WI38 (cell line): ENCODE results near the gene ATP6V0E2.

ENCODE experiments used
- H3K4me3 ChIP-seq: 2 replicates; pipeline ENCODE4 v1.5.1; 2011; ENCODE audit warnings: low read depth, mild to moderate bottlenecking, control low read depth, low read length
- TF ChIP-seq, protein P1 (sequence below): IDR thresholded peaks from 2 replicates; pipeline ENCODE4 v1.5.1; 2012; ENCODE audit warnings: low read depth, mild to moderate bottlenecking, control low read depth, low read length

The ATP6V0E2 gene

DNA sequence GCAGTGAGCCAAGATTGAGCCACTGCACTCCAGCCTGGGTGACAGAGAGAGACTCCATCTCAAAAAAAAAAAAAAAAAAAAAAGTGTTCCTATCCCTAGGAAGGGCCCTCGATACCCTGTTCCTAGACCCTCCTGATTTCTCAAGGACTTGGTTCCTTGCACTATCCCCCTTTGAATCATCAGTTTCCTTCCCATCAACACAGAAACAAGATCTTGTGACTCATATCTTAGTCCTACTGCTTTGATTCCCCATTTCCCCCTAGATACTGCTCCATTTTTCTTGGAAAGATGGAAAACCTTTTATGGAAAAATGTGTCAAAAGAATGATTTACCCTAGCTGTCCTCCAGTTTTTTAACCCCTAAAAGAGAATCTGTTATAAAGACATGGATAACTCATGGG lies 37.3 kb upstream of the ATP6V0E2 start:
- H3K4me3 ChIP-seq, result no peak overlapping the region
- TF ChIP-seq, protein P1, sequence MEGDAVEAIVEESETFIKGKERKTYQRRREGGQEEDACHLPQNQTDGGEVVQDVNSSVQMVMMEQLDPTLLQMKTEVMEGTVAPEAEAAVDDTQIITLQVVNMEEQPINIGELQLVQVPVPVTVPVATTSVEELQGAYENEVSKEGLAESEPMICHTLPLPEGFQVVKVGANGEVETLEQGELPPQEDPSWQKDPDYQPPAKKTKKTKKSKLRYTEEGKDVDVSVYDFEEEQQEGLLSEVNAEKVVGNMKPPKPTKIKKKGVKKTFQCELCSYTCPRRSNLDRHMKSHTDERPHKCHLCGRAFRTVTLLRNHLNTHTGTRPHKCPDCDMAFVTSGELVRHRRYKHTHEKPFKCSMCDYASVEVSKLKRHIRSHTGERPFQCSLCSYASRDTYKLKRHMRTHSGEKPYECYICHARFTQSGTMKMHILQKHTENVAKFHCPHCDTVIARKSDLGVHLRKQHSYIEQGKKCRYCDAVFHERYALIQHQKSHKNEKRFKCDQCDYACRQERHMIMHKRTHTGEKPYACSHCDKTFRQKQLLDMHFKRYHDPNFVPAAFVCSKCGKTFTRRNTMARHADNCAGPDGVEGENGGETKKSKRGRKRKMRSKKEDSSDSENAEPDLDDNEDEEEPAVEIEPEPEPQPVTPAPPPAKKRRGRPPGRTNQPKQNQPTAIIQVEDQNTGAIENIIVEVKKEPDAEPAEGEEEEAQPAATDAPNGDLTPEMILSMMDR, result no peak

DNA sequence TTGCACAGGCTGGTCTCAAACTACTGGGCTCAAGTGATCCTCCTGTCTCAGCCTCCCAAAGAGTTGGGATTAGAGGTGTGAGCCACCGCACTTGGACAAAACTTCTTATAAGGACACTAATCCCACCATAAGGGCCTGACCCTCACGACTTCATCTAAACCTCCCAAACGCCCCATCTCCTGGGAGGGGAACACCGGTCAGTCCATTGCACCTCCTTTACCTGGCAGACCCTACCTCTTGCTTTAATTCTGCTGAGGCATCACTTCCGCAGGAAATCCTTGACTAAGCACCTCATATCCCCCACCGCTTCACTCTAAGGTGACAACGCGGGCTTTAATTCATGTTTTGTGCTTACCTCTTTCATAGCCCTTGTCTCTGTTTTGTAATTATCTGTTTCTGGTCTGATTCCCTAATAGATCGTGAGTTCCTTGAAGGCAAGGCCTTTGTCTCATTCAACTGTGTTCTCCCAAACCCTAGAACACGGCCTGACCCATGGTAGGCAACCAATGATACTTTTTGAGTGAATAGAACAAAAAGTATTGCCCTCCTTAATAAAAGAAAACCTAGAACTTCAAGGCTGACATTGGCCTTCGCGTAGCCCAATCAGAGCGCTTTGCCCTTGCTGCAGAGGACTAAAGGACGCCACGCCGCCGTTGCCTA lies 36.1 kb upstream of the ATP6V0E2 start:
- TF ChIP-seq, protein P1, result no peak
- H3K4me3 ChIP-seq, result no peak overlapping the region

DNA sequence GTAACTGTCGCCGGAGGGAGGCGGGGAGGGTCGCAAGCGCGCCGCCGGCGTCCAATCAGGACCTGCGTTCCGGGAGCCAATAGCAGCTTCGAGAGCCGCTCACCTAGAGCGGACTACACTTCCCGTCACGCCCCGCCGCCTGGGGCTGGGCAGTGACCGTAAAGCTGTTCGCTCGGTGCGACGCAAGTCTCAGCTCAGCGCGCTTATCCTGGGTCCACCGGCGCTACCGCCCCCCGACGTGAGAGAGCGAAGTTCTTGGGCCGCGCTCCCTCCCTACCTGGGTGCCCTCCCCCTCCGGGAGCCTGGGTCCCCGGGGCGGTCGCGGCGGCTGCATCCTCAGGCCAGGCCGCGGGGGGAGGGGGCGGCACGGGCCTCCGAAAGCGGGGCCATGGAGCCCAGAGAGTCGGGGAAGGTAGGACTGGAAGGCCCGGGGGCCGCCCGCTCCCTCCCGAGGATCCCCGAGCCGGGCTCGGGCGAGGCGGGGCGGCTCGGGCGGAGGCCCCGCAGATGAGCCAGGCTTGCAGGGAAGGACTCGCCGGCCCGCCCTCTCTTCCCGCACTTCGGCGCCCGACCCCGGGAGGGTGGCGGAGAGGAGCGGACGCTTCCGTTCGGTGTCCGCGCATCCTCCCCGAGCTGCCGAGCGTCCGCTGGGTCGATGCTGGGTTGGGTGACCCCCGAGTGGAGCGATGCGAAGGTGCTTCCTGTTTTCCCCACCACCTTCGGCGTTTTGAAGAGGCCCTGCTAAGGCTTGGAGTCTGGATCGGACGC lies 35.4 kb upstream of the ATP6V0E2 start, which contains the start of gene ZNF862:
Gene ZNF862, plus strand, starts transcription at position 152 of the 768 bp plus-strand sequence. Its CDS starts 237 bp downstream, at position 389.
- H3K4me3 ChIP-seq, result peak within 1 kb of the TSS; percentile 72
- TF ChIP-seq, protein P1, result no peak

DNA sequence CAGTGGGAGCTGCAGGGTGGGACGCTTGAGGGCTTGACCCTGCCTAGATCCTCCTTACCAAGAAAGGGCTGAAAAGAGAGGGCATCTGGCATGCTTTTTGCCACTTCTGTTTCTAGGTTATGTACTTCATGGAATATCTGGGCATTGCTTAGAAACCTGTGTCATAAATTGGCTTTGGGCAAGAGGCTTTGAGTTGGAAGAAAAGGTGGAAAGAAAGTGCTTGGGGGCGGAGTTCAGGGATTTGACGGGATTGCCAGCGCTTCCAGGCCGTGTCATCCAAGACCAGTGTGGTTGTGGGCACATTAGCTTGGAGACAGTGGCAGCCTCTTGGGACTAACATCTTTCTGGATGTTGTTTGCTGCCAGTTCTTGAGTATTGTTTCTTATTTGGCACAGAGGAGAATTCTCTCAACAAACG lies 34.8 kb upstream of the ATP6V0E2 start:
- TF ChIP-seq, protein P1, result no peak
- H3K4me3 ChIP-seq, result peak overlapping the region; percentile 72

DNA sequence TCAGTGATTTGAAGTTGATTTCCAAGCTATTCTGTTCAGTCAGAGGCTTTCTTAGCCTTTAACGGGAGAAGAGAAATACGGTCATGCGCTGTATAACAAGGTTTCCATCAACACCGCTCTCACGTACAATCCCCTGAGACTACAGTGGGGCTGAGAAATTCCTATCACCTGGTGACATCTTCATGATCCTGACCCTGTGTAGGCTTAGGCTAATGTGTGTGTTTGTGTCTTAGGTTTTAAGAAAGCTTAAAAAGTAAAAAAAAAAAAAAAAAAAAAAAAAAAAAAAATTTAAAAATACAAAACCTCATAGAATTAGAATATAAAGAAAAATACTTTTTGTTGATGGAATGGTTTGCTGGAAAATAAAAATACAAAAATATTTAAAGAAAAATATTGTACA lies 33.8 kb upstream of the ATP6V0E2 start:
- H3K4me3 ChIP-seq, result no peak overlapping the region
- TF ChIP-seq, protein P1, result no peak

DNA sequence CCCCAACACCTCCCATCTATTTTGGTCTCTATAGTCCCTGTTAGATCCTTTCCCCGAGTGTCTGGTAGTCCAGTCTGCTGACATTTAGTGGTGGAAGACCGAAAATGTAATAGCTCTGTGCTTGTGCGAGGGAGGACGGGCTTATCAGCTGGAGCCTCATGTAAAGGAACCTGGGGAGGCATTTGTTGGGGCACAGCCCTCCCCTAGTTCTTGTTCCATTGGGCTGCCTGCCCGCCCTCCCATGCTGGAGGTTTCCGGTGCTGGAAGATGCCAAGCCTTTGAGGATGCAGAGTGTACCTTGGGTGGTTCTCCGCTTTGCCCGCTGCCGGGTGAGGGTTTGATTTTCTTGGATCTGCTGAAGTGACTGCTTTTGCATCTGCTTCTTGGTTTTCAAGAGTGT lies 30.2 kb upstream of the ATP6V0E2 start:
- no peak overlapping the region for H3K4me3 ChIP-seq
- TF ChIP-seq, protein P1, result no peak

DNA sequence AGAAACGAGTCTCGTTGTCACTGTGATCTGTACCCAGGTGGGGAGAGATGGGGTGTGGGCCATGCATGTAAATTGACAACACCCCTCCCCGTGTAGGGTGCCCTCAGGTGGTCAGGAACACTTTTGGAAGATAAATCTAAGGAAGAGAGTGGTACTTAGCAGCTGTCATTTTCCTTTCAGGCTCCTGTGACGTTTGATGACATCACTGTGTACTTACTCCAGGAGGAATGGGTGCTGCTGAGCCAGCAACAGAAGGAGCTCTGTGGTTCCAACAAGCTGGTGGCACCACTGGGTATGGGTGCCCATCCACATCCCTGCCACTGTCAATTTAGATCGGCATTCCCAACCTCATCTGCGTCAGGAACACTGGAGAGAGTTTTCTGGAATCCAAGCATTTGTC lies 29.3 kb upstream of the ATP6V0E2 start:
- H3K4me3 ChIP-seq, result no peak overlapping the region
- TF ChIP-seq, protein P1, result no peak
